ENCODE results near the gene RPS14.

- TF ChIP-seq CEBPB (IDR thresholded peaks at IDR 0.05; ENCODE audit: low read depth, low read length), result no peak
- no peak for TF ChIP-seq RFX5 (IDR thresholded peaks at IDR 0.05; ENCODE audit: low read depth, low read length)
- TF ChIP-seq POLR2A (IDR thresholded peaks at IDR 0.05; ENCODE audit: low read depth, low read length), result no peak
- no peak for TF ChIP-seq MXI1 (IDR thresholded peaks at IDR 0.05; ENCODE audit: borderline replicate concordance, low read depth, low read length)
These were observed 47.2 kb downstream of the RPS14 start for GRCh38 chr5:150402229-150402773.
